Stimulated activated CD8-positive, alpha-beta memory T cell treated with anti-CD3 and anti-CD28 coated beads, Interleukin-4, amount 100 ng/mL, for 1 hour (primary cell): ENCODE data around the gene VMO1.

Experiments used
- DNase-seq, 2 donors: peaks; one replicate each; pipeline ENCODE4 v3.0.0-alpha.2; 2020; ENCODE audit warnings: low read depth in 2 of 2, low spot score in 1 of 2

The VMO1 gene

DNA sequence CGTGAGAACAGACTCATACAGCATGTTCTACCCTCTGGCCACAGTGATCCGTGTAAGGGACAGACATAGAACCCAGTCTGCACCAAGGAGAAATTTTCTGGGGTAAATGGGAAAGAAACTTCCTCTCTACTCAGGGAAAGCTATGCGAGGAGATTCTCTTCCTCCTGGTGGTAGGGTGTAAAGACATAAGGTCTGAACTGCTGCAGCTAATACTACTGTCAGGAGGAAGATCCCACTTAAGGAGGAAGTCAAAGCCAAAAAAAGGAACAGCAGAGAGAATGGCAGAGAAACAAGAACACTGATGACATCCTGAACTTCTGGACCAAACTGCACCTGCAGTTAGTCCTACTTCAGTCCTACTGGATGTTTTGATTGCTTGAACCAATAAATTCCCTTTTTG lies 21.6 kb downstream of the VMO1 start:
- DNase-seq = no peak

DNA sequence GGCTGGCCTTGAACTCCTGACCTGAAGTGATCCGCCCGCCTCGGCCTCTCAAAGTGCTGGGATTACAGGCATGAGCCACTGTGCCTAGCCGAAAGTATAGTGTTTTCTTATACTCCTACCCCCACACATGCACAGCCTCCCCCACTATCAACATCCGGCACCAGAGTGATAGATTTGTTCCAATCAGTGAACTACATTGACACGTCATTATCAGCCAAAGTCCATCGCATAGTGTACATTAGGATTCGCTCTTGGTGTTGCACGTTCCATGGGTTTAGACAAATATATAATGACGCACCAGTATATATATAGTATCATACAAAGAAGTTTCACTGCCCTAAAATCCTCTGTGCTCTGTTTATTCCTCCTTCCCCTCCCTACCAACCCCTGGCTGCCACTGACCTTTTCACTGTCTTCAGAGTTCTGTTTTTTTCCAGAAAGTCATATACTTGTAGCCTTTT lies 26.4 kb downstream of the VMO1 start:
- no peak for DNase-seq

DNA sequence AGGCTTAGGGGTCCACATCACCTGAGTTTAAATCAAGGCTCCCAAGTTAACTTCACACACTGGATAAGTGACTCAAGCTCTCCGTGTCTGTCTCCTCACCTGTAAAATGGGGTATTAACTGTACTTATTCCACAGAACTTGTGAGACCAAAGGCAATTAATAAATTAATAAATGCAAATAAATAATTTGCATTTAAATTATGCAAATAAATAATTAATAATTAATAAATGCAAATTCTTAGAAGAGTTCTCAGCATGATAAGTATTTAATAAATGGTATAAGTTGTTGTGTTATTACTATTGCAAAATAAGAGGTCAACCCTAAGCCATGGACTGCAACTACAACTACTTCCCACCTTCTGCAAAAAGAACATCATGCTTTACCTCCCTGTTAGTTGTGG lies 32.8 kb downstream of the VMO1 start:
- no peak for DNase-seq

DNA sequence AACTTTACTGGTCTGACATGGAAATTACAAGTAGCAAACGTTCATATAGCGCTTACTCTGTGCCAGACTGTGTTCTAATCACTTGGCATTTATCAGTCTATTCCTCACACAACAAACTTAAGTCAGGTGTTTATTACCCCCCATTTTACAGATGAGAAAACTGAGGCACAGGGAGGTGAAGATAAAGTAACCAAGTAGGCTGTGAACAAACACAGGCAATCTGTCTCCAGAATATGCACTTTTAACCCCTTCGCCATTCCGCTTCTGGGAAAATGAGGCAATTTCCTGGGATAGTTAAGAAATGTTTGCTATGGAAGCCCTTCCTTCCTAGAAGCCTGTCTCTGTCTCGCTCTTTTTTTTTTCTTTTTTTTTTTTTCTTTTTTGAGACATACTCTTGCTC lies 34.2 kb downstream of the VMO1 start:
- DNase-seq = no peak

GRCh38 chr17:4750606-4751005 lies 35.6 kb downstream of the VMO1 start:
- DNase-seq = no peak

GRCh38 chr17:4748686-4749085 lies 37.5 kb downstream of the VMO1 start:
- no peak for DNase-seq

- no peak for DNase-seq
These were observed 38.3 kb downstream of the VMO1 start for GRCh38 chr17:4747847-4748246.

GRCh38 chr17:4744999-4745969 lies 40.9 kb downstream of the VMO1 start:
- no peak for DNase-seq

- no peak for DNase-seq
These were observed 42.3 kb downstream of the VMO1 start for GRCh38 chr17:4743898-4744297.

DNA sequence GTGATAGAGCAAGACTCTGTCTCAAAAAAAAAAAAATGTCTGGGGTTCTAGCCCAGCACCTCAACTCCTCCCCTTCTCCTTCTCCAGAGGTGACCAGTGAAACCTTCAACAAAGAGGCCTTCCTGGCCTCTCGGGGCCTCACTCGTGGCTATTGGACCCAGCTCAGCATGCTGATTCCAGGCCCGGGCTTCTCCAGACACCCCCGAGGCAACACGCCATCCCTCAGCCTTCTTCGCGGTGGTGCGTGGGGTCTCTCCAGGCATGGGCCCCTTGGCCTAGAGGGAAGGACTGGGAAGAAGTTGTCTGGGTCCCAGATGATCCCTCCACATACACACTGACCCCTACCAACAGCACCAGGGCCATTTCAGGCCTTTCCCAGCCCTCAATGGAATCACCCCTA lies 42.9 kb downstream of the VMO1 start:
- no peak for DNase-seq

GRCh38 chr17:4742629-4743028 lies 43.5 kb downstream of the VMO1 start:
- no peak for DNase-seq

- no peak for DNase-seq
These were observed 44.0 kb downstream of the VMO1 start for GRCh38 chr17:4742133-4742532.

DNA sequence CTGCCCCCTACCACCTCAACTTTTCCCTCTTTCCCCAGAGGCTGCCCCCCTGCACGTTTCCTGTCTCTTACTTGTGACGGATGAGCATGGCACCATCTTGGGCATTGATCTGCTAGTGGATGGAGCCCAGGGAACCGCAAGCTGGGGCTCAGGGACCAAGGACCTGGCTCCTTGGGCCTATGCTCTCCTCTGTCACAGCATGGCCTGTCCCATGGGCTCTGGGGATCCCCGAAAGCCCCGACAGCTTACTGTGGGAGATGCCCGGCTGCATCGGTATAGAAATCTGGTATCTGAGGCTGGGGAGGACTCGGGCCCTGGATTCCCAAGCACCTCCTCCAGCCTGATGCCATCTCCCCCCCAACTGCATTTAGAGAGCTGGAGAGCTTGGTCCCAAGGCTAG lies 44.6 kb downstream of the VMO1 start:
- DNase-seq = no peak

DNA sequence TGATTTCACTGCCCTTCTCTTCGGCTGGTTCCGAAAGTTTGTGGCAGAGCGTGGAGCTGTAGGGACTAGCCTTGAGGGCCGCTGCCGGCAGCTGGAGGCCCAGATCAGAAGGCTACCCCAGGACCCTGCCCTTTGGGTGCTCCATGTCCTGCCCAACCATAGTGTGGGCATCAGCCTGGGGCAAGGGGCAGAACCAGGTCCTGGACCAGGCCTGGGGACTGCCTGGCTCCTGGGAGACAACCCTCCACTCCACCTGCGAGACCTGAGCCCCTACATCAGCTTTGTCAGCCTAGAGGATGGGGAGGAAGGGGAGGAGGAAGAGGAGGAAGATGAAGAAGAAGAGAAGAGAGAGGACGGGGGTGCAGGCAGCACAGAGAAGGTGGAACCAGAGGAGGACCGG lies 45.6 kb downstream of the VMO1 start:
- DNase-seq = no peak

DNA sequence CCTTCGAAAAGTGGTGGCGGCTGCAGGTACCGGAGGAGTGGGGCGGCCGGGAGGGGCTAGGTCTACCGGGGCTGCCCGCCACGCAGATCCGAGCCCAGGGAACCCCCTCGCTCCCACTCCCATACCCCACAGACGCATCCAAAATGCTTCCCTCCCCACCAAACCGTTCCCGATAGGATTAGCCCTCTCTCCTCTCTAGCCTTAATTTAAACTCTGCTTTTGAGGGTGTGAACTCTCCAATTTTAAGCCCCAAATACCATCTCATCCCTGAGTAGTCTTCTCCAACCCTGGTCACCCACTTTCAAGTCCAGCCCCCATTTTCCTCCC lies 46.2 kb downstream of the VMO1 start:
- no peak for DNase-seq

DNA sequence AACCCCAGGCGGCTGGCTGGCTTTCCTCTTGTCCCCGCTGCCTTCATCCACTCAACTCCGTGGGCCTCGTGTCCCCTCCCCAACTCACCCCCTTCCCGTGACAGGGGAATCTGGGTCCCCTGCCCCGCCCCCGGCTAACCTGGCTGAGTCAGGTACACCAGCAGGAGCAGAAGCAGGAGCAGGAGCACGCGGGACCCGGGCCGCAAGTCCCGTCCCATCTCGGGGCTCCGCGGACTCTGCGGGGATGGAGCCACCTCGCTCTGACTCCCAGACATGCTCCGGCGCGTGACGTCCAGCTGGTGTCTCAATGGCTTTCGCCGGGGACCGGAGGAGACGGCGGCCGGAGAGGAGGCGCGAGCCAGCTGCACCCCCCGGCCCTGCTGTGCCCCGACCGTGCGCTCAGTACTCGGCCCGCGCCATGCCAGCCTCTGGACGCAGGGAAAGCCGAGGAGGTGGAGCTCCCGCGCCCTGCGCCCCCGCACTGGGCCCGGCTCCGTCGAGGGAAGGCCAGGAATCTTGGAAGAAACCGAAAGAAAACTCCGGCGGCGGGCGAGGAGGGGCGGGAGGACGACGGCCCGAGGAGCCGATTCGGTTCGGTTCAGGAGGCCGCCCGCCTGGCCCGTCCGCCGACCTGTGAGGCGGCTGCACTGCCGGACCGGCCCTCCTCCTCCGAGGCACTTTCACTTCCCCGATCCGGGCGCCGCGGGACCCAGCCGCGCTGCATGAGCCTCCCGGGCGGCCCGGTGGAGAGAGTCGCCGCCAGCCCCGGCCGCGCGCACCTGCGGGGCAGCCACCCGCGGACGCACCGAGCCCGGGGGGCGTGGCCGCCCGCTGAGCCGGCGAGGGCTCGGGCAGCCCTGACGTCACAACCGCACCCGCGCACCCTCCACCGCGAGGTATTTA lies 46.8 kb downstream of the VMO1 start, which contains the start of the genes CXCL16 and ZMYND15:
CXCL16 (minus strand) TSS at position 807 of the 903 bp plus-strand sequence; CDS start at position 218, 589 bp downstream.
ZMYND15 (plus strand) TSS at position 712 of the 903 bp plus-strand sequence. CDS start 716 bp downstream, outside the sequence.
- peak in 1 of 2 donors; percentile 38 for DNase-seq

GRCh38 chr17:4738136-4739121 lies 47.7 kb downstream of the VMO1 start:
- DNase-seq = no peak

DNA sequence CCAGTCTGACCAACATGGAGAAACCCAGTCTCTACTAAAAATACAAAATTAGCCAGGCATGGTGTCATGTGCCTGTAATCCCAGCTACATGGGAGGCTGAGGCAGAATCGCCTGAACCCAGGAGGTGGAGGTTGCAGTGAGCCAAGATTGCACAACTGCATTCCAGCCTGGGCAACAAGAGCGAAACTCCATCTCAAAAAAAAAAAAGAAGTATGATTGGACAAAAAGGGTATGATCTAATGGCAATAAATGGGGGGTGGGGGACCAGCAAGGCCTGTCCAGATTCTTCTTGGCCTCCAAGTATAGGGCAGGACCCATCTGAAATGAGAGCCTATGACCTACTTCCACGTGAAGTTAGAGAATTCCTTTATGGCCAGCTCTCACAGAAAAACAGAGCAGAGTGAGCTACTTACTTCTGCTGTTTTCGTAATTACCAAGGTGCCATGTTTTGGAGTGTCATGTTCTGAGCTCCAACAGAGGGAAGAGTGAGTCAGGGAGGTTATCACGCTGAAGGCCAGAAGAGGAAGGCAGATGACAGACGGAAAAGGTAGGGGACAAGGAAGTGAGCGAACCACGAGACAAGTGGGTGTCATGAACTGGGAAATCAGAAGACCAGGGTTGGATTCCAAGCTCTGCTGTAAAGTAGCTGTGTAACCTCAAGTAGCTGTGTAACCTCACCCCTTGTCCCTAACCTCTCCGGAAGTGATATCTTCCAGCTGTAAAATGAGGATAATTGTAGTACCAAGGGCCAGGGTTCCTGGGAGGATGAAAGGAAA lies 50.1 kb downstream of the VMO1 start:
- no peak for DNase-seq
